Peyer's patch (tissue), 4 donors: Measurements from ENCODE around the gene TSPAN32.

ENCODE experiments used
- CTCF ChIP-seq, 6 experiments: fragments of 450-650 bp in 4 of 6; fragments of 200-600 bp in 2 of 6; sonication (generic) in 1 of 6; IDR thresholded peaks; one replicate each; pipeline ENCODE4 v1.5.1; 2017 to 2019; ENCODE audit warnings: antibody characterized with exemption in 6 of 6, mild to moderate bottlenecking in 3 of 6, moderate library complexity in 1 of 6
- POLR2A ChIP-seq, 2 donors: fragments of 450-650 bp; IDR thresholded peaks; one replicate each; pipeline ENCODE4 v1.5.1; 2017; ENCODE audit warnings: antibody characterized with exemption in 2 of 2, mild to moderate bottlenecking in 2 of 2, moderate library complexity in 2 of 2

- TF ChIP-seq POLR2A (IDR thresholded peaks at IDR 0.05) (no peak), CTCF (IDR thresholded peaks at IDR 0.05) (no peak)
Measured at GRCh38 chr11:2258501-2259465, 43.0 kb upstream of the TSPAN32 start.
